Stimulated activated naive CD4-positive, alpha-beta T cell treated with Interleukin-2 at 50 U/mL for 16 hours (primary cell): Measurements from ENCODE around the gene TAL1.
"Not testable (repeated sequence)": the region's sequence is repeated elsewhere in the genome, so short reads cannot be mapped to it uniquely, and the experiment has no call there.

Experiments used
- DNase-seq: peaks from one replicate; lab custom pipeline; 2025; lab: John Stamatoyannopoulos, UW

The TAL1 gene

DNA sequence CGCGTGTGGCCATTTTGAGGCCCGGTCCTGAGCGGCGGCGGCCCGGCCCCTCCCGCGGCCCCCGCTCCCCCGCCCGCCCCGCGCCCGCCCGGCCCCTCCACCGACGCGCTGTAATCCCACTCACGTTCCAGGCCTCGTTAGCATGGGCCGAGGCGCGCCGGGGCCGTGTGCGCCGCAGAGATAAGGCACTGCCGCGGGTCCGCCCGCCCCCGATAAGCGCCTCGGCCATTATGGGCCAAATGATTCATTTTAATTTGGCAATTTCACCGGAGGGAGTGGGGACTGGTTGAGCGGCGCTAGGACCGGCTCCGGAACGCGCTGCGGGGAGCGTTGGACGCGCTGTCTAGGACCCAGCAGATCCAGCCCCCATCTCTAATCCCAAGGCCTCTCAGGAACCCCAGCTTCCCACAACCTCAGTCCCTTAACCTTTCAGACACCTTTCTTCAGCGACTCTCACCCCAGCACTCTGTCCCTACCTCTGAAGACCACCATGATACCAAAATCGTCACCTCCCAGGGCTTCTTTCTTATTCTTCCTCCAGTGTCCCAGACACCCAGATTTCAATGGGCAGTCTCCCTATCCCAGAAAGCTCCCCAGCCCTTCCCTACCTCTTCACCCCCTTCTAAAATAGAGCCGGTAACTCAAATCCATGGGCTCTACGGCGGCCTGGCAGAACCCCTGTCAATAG, at the start of gene TAL1:
TAL1 (minus strand) TSS at position 39 of the 688 bp plus-strand sequence. CDS start 6,337 bp downstream, outside the sequence.
- no peak for DNase-seq

DNA sequence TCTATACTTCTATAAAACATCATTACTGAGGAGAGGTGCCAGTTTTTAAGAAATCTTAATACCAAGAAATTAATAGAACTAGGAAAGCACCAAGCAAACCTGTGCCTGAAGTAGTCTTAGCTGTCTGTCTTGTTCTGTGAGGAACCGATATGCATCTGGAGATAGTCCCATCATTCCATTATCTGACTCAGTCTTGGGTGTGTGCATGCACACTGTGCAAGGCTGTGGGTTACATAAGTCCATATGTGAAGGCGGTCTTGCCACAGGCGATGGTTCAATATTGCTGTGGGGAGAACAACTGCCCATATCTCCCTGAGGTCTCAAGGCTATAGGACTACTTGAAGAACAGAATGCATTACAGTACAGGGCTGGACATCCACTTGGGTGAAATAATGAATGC, 48.1 kb upstream of the TAL1 start:
- no peak for DNase-seq

DNA sequence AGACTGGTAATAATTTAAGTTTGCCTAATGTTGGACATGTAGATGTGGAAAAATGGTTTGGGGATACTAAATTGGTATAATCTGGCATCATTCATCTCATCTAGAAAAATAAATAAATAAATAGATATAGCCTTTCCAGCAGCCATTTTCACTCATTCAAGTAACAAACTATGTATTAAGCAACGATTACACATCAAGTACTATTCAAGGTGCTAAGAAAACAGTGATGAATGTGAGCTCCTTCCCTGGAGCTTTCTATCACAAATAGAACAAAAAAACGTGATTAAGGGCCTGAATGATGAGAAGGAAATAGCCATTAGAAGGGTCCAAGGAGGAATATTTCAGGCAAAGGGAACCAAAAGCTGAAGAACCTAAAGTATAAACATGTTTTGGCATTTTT, 44.8 kb upstream of the TAL1 start:
- DNase-seq: no peak

DNA sequence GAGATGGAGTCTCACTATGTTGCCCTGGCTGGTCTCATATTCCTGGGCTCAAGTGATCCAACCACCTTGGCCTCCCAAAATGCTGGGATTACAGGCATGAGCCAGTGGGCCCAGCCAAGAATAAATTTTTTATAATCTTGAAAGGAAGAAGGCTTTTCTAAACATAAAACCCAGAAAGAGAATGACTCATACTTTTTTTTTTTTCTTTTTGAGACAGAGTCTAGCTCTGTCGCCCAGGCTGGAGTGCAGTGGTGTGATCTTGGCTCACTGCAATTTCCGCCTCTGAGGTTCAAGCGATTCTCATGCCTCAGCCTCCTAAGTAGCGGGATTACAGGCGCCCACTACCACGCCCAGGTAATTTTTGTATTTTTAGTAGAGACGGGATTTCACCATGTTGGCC, 43.8 kb upstream of the TAL1 start:
- not testable (repeated sequence) for DNase-seq

DNA sequence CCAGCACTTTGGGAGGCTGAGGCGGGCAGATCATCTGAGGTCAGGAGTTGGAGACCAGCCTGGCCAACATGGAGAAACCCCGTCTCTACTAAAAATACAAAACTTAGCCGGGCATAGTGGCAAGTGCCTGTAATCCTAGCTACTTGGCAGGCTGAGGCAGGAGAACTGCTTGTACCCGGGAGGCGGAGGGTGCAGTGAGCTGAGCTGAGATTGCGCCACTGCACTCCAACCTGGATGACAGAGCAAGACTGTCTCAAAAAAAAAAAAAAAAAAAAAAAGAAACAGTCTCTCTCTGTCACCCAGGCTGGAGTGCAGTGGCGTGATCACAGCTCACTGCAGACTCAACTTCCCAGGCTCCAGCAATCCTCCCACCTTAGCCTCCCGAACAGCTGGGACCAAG, 33.5 kb upstream of the TAL1 start:
- DNase-seq: not testable (repeated sequence)

DNA sequence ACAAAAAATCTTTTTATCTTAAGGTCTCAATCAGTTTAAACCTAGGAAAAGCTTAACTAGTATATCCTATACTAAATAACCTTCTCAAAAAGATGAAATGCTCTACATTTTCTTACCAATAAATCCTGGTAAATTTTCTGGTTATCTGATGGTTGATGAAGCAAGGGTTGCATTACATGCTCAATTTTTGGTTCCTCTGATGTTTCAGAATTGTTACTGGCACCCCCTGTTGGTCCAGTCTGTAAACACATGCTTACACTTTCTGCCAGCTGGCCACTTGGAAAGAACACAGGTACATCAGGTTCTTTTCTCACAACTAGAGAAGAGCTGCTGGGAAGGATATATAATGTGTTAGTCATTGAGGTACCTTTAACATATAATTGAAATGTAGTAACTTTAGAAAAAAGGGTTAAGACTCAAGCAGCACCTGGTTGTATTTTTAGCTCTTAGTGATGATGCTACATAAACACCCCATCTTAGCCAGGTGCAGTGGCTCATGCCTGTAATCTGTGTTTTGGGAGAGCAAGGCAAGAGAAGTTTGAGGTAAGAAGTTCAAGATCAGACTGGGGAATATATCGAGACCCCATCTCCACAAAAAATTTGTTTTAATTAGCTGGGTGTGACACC, 30.9 kb upstream of the TAL1 start:
- DNase-seq: peak; percentile 19

DNA sequence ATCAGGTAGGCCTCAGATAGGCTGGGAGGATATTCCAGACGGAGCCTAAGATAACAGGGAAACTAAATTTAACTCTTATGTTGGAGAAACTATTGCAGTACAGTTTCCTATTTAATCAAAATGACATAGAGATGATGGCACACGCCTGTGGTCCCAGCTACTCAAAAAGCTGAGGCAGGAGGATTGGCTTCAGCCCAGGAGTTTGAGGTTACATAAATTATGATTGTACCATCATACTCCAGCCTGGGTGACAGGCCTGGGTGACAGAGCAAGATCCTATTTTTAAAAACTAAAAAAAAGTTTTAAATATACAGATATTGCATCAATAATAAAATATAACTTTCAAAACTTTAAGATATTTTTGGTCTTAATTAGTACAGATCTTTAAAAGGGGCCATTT, 25.2 kb upstream of the TAL1 start:
- DNase-seq: no peak

DNA sequence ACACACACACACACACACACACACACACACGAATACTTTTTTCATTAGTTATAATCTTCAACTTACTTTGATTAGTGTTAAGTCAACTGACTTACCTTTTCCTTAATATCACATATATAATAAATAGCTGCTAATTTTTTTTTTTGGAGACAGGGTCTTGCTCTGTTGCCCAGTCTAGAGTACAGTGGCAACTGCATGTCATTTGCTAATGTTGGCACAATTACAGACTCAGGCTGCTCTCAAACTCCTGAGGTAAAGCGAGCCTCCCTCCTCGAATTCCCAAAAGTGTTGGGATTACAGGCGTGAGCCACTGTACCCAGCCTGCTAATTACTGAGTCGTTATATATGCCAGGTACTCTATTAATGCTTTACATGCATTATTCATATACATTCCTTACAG, 20.8 kb upstream of the TAL1 start:
- no peak for DNase-seq

DNA sequence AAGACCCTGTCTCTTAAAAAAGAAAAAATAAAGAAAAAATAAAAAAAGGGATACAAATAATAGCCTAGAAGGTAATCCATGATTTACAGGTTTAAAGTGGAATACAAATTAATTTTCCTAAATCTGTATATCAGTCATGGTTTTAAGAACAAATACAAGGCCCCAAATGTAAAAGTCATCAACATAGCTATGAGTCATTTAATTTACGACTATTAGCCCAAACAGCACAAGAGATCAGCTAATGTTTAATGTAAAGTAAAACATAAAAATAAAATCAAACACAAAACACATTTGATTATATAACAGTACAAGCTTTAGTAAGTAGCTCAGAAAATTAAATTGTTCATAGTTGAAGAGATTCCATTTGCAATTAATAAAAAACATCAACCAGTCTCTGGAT, 20.3 kb upstream of the TAL1 start:
- DNase-seq: no peak

DNA sequence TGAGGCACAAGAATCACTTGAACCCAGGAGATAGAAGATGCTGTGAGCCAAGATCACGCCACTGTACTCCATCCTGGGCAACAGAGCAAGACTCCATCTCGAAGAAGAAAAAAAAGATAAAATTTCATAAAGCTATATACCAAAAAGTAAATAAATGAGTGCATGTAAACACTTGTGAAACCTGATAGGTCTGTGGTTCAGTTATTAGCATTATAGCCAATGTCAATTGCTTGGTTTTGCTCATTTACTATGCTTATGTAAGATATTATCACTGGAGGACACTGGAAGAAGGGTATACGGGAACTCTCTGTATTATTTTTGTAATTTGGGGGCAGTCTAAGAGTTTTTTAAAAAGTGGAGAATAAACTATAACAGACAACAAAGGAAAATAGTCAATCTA, 17.7 kb upstream of the TAL1 start:
- no peak for DNase-seq

DNA sequence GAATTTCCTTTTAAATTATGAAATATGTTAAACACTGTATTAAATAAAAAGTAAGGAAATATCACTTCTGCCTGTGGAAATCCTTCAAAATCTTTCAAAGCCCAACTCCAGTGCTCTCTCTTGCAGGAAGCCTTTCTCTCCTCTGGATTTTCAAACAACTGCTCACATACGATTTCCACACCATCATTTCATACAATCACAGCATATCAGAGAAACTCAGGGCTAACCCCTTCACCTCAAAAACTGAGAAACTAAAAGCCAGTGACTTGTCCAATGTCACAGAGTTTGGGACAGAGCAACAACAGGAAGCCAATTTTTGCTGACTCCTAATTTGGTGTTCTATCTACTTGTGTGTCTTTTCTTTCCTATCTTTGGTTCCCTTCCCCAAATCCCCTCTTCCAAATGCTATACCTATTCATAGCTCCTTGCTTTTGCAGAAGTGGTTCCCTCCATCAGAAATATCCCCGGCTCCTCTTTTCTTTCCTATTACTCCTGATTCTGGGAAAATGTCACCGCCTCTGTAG, 12.4 kb upstream of the TAL1 start:
- no peak for DNase-seq

DNA sequence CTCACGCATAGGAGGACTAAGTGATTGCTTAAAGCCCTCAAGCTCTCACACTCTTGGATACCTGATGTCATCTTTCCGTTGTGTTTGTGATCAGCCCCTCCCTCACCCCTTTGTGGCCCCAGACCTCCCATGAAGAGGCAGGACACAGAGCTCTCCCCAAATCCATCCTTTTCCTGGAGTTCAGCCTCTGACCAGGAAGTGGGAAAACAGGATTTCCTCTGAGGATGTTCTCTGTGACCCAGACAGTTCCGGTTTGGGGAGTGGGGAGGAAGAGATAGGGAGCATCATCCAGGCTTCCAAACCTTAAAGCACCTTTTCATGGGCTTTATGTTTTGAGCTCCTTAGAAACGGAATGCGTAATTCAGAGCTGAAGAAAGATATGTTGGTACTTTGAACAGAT, 11.9 kb upstream of the TAL1 start:
- no peak for DNase-seq

DNA sequence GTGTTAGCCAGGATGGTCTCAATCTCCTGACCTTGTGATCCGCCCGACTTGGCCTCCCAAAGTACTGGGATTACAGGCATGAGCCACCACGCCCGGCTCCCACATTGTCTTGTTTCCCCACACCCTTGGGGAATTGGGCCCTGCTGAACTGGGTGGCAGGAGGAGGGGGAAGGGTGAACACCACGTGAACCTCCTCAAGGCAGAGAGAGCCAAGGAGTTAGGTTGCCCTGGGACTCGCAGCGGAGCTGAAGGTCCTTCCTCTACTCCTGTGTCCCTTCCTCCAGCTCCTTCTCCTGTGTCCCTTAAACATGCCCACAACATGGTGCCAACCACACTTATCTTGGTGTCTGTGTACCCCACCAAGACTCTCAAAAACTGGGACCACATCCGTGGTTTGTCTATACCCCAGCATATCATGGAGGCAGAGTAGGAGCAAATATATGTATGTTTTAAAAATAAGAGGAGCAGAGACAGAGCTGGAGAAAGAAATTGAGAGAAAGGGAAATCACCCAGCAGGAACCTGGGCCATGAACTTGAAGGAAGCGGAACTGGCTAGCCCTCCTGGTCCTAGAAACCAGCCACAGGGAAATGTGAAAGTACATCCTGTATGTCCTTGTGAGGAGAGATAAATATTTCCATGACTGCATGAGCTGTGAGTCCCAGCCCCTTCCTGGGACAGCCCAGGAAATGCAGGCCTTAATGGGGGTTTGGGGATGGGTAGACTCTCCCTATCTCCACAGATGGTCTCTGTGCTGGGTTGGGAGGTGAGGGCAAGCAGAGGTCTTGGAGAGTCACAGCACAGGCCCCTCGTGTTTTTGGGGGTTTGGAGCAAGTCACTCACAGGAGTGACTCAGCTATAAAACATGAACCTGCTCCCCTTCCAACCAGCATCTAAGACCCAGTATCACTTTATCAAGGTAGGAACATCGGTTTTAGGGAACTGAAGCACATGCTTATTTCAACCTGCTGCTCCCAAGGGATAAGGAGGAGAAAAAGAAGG, 9.4 kb upstream of the TAL1 start:
- DNase-seq: no peak

DNA sequence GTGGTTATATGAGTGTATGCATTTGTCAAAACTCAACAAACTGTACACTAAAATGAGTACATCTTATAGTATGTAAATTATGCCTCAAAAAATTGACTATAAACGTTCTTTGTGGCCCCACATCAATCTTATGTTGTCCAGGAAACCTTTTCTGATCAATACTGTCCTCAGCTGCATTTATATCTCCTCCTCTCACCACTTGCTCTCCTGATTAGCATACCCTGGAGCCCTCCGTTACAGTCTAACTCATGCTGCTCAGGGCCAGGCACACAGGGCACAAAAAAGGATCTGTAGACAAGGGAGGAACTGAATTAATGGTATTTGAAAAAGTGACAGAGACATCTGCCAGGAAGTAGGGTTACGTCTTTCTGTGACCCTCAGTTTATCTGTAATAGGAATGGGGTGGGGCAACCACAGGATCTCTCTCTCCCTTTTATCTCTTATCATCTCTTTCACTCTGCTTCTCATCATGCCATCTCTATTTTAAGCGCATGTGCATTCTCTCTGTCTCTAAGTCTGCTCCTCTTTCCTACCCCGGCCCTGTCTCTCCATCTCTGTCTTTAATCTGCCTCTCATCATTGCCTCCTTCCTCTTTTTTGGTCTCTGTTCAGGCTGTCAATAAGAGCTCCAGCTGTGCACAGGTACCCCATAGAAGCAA, 7.0 kb upstream of the TAL1 start:
- no peak for DNase-seq

DNA sequence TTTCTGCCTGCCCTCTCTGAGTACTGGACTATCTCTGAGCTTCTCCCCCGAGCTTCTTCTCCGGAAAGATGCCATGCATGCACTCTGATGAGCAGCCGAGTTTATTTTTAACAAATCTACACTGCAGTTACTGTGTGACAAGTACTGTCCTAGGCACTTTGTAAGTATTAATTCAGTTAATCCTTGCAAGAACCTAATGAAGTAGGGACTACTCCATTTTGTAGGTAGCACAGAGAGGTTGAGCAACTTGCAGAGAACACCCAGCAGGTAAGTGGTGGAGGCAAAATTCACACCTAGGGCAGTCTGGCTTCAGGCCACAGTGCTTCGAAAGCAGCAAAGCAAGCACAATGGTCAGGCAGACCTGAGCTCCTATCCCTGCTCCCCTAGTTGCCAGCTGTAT, 3.8 kb upstream of the TAL1 start:
- no peak for DNase-seq

DNA sequence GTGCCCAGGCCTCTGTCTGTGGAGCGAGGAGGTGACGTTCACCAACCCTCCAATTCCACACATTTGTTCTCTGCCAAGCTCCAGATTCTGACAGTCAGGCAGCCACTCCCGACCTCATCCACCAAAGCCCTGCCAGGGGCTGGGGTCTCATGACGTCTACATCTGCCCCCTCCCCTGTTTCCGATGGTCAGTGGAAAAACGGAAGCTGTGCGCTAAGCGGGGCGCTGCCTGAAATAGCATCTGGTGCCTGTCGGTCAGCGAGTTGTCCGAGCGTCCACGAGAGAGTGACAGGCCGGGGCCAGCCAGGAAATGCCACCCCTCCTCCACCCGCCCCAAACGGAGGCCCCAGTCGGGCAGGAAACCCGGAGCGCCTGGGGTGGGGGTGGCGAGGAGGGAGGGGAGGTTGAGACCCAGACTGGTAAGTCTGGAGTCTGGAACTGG, 3.2 kb upstream of the TAL1 start:
- no peak for DNase-seq

DNA sequence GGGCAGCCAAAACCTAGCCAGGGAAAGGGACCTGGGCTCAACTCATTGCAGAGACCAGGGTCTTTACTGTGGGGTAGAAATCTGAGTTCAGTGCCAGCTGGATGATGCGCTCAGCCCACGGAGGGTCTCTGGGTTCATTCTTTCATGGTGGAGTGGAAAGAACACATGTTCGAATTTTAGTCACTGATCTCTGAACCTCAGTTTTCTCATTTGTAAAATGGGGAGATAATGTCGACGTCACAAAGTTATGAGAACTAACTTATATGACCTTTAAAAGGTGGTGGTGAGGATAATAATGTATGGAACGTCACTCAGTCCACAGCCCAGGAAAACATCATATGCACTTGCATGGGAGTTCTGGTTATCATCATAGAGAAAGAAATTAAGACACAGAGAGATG, 1.2 kb upstream of the TAL1 start:
- DNase-seq: no peak

DNA sequence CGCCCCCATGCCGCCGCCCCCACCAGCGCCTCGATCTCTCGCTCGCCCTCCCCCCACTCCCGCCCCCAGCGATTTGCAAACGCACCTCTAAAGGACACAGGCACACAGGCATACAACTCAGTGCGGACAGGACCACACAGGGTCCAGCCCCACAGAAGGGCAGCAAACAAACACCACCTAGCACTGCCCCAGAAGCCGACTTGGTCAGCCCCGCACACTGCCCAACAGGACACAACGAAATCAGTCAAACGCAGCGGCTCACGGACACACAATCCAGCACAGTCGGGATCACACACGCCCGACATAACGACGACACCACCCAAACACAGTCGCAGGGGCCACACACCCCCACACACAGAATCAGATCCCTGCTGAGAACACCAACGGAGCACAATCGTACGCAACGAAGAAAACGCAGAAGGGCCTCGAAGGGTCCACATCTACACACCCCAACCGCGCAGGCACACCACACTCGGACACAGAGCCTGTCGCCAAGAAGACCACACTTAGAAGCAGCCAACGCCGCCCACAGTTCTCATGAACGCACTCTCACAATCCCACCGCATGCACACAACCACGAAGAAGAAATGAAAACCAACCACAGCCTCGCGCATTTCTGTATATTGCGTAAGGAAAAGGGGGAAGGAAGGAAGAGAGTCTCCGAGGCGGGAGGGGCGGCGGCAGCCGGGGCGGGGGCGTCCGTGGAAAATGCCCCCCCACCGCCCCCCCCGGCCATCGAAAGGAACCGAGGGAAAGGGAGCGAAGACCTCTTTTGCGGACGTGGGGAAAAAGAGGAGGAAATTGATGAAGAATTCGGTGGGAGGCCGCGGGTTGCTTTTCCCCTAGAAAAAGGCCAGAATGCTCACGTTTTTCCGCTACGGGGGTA, 481 bp downstream of the TAL1 start:
- DNase-seq: no peak

DNA sequence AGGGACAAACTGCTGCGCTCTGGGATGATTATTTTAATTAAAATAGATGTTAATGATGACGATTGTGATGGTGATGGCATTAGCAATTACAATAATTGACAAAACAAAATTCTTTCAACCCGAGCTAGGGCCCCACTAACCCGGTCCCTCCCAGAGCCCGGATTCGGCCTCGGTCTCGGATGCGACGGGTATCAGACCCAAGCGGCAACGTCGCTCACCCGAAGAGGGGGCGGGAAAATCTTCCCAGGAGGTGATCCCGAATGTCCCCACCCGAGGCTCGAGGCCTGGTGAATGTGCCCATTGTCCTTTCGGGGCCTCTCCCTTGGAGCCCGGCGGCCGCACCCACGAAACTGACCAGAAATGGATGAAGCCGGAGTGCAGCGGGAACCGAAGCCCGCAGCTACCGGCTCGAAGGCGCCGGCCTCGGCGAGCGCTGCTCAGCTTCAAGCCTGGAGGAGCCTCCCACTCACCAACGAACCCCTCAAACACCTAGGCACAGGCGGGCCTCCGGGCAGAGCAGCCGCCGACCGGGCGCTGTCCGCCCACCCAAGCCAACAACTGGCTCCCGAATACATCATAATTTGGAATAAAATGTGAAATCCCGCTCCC, 1.2 kb downstream of the TAL1 start:
- DNase-seq: no peak

DNA sequence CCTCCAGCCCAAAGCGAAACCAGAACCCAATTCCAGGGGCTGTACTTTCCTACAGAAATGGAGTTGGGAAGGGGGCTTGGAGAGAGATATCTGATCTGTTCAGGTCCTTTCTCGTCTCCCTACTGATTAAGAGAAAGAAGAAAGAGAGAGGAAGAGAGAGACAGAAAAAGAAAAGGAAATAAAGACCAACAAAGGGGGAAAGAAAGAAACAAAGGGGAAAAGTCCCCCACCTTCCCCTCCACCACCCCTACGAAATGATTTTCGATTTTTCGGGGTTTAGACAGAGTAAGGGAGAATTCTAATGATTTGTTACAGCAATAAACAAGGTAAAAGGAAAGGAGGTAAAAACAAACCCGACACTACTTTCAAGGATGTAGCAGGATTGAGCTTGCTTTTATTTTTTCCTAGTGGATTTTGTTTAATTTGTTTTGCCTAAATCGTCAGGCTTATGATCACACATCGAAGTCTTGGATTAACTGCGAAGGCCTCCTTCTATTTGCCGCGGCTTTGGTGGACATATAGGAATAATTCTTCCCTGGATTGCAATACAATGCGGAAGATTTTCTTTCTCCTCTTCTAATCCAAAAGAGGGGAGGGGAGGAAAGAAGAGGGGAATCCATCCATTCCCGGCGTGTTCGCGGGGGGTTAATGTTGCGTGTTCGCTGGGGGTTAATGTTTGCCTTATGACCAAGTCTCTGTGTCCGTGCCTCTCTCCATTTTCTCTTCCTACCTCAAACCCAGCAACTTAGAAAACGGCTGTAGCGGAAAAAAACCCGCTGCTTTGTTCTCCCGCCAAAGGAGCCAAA, 1.9 kb downstream of the TAL1 start:
- no peak for DNase-seq
